HCT116 (cell line): ENCODE results near the gene SYP. TPM values are rescaled to one million over a fixed set of nuclear protein-coding genes. Genes with fewer than 3 reads are reported as not detected.

ENCODE experiments used
- ATAC-seq: fragments of 200-7000 bp; cut with Tn5 transposase; 2 replicates; pipeline ENCODE4 v1.9.1; 2020; ENCODE audit warnings: mild to moderate bottlenecking, moderate library complexity
- BruUV-seq: library from RNA; stranded (reverse); fragments of 400-500 nt; replicated peaks from 2 replicates; lab custom pipeline; 2021; lab: Mats Ljungman, UMichigan
- CTCF ChIA-PET: fragments of 300-600 bp; sonication (Branson Sonifier 250); formaldehyde crosslinking; loops from one replicate; lab custom pipeline; 2021; ENCODE audit warnings: antibody characterized with exemption; lab: Charles Lee
- POLR2A ChIA-PET: fragments of 300-600, 350-600 bp; sonication (Branson Sonifier 250); formaldehyde crosslinking; loops from one replicate; lab custom pipeline; 2021; ENCODE audit warnings: antibody characterized with exemption; lab: Charles Lee
- RAD21 ChIA-PET, 2 experiments: fragments of 300-600 bp; sonication (Branson Sonifier 250); formaldehyde crosslinking; loops; one replicate each; lab custom pipeline; 2023; ENCODE audit warnings: low total read pairs in 2 of 2; ENCODE audit not compliant: uncharacterized antibody in 2 of 2, unreplicated experiment in 2 of 2, low non-redundant PET in 1 of 2; lab: Charles Lee
- DNase-seq: peaks from one replicate; pipeline ENCODE4 v3.0.0-alpha.2; 2010; ENCODE audit warnings: low read depth, low spot score
- H2AFZ ChIP-seq: fragments of 200-600 bp; shearing (Covaris generic), sonication (generic); 2 replicates; pipeline ENCODE4 v1.6.1; 2017; ENCODE audit warnings: low read depth, mixed run types, mixed read lengths, antibody characterized with exemption, low read length; ENCODE audit not compliant: poor library complexity, severe bottlenecking
- H3K27ac ChIP-seq: 2 replicates; pipeline ENCODE4 v1.5.1; 2012; ENCODE audit warnings: low read depth, low read length
- H3K27me3 ChIP-seq: fragments of 200-600 bp; sonication (generic); 2 replicates; pipeline ENCODE4 v1.6.1; 2016; ENCODE audit warnings: mixed run types, low read length, mixed read lengths; ENCODE audit not compliant: insufficient read depth
- H3K36me3 ChIP-seq, 2 experiments: fragments of 200-500 bp in 1 of 2; fragments of 200-600 bp in 1 of 2; sonication (Bioruptor generic) in 1 of 2; sonication (generic) in 1 of 2; 2 replicates each; pipeline versions ENCODE4 v1.5.1 to v1.6.1; 2014 to 2016; ENCODE audit warnings: low read length in 2 of 2, inconsistent platforms in 1 of 2, mixed read lengths in 1 of 2, mixed run types in 1 of 2; ENCODE audit not compliant: insufficient read depth in 2 of 2, control insufficient read depth in 1 of 2
- H3K4me1 ChIP-seq, 2 experiments: fragments of 200-600 bp in 1 of 2; sonication (generic) in 1 of 2; 2 replicates each; pipeline versions ENCODE4 v1.5.1 to v1.6.1; 2012 to 2017; ENCODE audit warnings: low read length in 2 of 2, inconsistent platforms in 1 of 2, mild to moderate bottlenecking in 1 of 2, mixed read lengths in 1 of 2, mixed run types in 1 of 2, moderate library complexity in 1 of 2; ENCODE audit not compliant: insufficient read depth in 2 of 2, control insufficient read depth in 1 of 2
- H3K4me2 ChIP-seq: fragments of 200-600 bp; sonication (generic); 2 replicates; pipeline ENCODE4 v1.6.1; 2017; ENCODE audit warnings: mixed run types, low read length, mixed read lengths
- H3K4me3 ChIP-seq, 2 experiments: fragments of 200-600 bp in 1 of 2; sonication (generic) in 1 of 2; replicated peaks in 1 of 2; 2 replicates each; pipeline ENCODE4 v1.5.1; 2011 to 2016; ENCODE audit warnings: low read length in 2 of 2, control low read depth in 1 of 2, low read depth in 1 of 2, mild to moderate bottlenecking in 1 of 2, mixed read lengths in 1 of 2, mixed run types in 1 of 2
- H3K79me2 ChIP-seq: fragments of 200-600 bp; sonication (generic); 2 replicates; pipeline ENCODE4 v1.6.1; 2017; ENCODE audit warnings: mild to moderate bottlenecking, mixed run types, low read length, moderate library complexity, mixed read lengths; ENCODE audit not compliant: insufficient read depth
- H3K9ac ChIP-seq: fragments of 200-600 bp; sonication (generic); 2 replicates; pipeline ENCODE4 v1.6.1; 2016; ENCODE audit warnings: low read length, mixed read lengths
- H3K9me2 ChIP-seq: fragments of 200-600 bp; sonication (generic), shearing (Covaris generic); 2 replicates; pipeline ENCODE4 v1.6.1; 2017; ENCODE audit warnings: mixed run types, mild to moderate bottlenecking, moderate library complexity; ENCODE audit not compliant: insufficient read depth
- H3K9me3 ChIP-seq, 2 experiments: fragments of 200-500 bp in 1 of 2; fragments of 200-600 bp in 1 of 2; sonication (Bioruptor generic) in 1 of 2; sonication (generic) in 1 of 2; 2 replicates each; pipeline ENCODE4 v1.6.1; 2014 to 2017; ENCODE audit warnings: low read length in 2 of 2, mixed read lengths in 2 of 2, inconsistent platforms in 1 of 2, low read depth in 1 of 2, mild to moderate bottlenecking in 1 of 2, mixed run types in 1 of 2, moderate library complexity in 1 of 2; ENCODE audit not compliant: control insufficient read depth in 1 of 2, insufficient read depth in 1 of 2
- H4K20me1 ChIP-seq: fragments of 200-600 bp; sonication (generic), shearing (Covaris generic); 2 replicates; pipeline ENCODE4 v1.6.1; 2017; ENCODE audit warnings: mixed run types, mild to moderate bottlenecking, moderate library complexity; ENCODE audit not compliant: insufficient read depth
- EGR1 ChIP-seq: IDR thresholded peaks from 2 replicates; pipeline ENCODE4 v1.6.1; 2012; ENCODE audit warnings: low read depth
- ELF1 ChIP-seq: IDR thresholded peaks from 2 replicates; pipeline ENCODE4 v1.6.1; 2012; ENCODE audit warnings: low read depth, borderline replicate concordance
- FOSL1 ChIP-seq: IDR thresholded peaks from 2 replicates; pipeline ENCODE4 v1.6.1; 2012; ENCODE audit warnings: low read depth
- POLR2AphosphoS5 ChIP-seq: IDR thresholded peaks from 2 replicates; pipeline ENCODE4 v1.6.1; 2011; ENCODE audit warnings: mild to moderate bottlenecking, low read depth, low read length, moderate library complexity
- REST ChIP-seq: IDR thresholded peaks from 2 replicates; pipeline ENCODE4 v1.6.1; 2012; ENCODE audit warnings: low read depth
- SIN3A ChIP-seq: IDR thresholded peaks from 2 replicates; pipeline ENCODE4 v1.6.1; 2012; ENCODE audit warnings: low read depth
- SP1 ChIP-seq: IDR thresholded peaks from 2 replicates; pipeline ENCODE4 v1.6.1; 2012; ENCODE audit warnings: low read depth
- SRF ChIP-seq: IDR thresholded peaks from 2 replicates; pipeline ENCODE4 v1.6.1; 2012; ENCODE audit warnings: low read depth
- TCF7L2 ChIP-seq: IDR thresholded peaks from 2 replicates; pipeline ENCODE4 v1.7.0; 2011; ENCODE audit warnings: borderline replicate concordance, inconsistent platforms; ENCODE audit not compliant: insufficient read depth, insufficient read length; ENCODE audit errors: extremely low read depth
- ZNF274 ChIP-seq: fragments of 200-500 bp; sonication (Bioruptor generic); IDR thresholded peaks from 2 replicates; pipeline ENCODE4 v1.6.1; 2014; ENCODE audit warnings: mild to moderate bottlenecking, low read depth, low read length, inconsistent platforms
- intact Hi-C: fragments of 100-400 bp; cut with micrococcal nuclease; formaldehyde crosslinking; loops from 2 replicates; pipeline ENCODE4 v1.10.0; 2022
- total RNA-seq: library from RNA; stranded (reverse); gene quantifications from one replicate; pipeline ENCODE4 v1.2.1, GENCODE V29; 2021; ENCODE audit not compliant: unreplicated experiment
- TF ChIP-seq, protein P1 (sequence below): IDR thresholded peaks from 2 replicates; pipeline ENCODE4 v1.6.1; 2012
- TF ChIP-seq, protein P2 (sequence below): IDR thresholded peaks from 2 replicates; pipeline ENCODE4 v1.6.1; 2011; ENCODE audit warnings: mild to moderate bottlenecking, low read length, moderate library complexity; ENCODE audit not compliant: insufficient replicate concordance; ENCODE audit errors: extremely low read depth
- TF ChIP-seq, protein P3 (sequence below), 3 experiments: fragments of 200-600 bp in 1 of 3; sonication (generic) in 1 of 3; IDR thresholded peaks in 2 of 3; conservative IDR thresholded peaks in 1 of 3; 2 replicates each; pipeline ENCODE4 v1.5.1; 2012 to 2017; ENCODE audit warnings: low read depth in 2 of 3, low read length in 2 of 3, antibody characterized with exemption in 1 of 3, borderline replicate concordance in 1 of 3, control low read depth in 1 of 3, mild to moderate bottlenecking in 1 of 3, mixed read lengths in 1 of 3, mixed run types in 1 of 3, moderate library complexity in 1 of 3; ENCODE audit not compliant: insufficient read depth in 1 of 3

The SYP gene
- total RNA-seq, 1 experiment from 2014 or later = 1.2 TPM

- TF ChIP-seq REST (no peak), FOSL1 (no peak), POLR2AphosphoS5 (no peak), ELF1 (no peak), SIN3A (no peak)
Observed at GRCh38 chrX:49247916-49248811, 48.2 kb upstream of the SYP start (continued).

GRCh38 chrX:49247346-49247745 lies 47.4 kb upstream of the SYP start:
- BruUV-seq = no TSS peak
- ATAC-seq (no peak), DNase-seq (no peak)
- Histone ChIP-seq H3K27me3 (no peaks in the 10 kb centered on the region), H3K9me3 (no peaks in the 10 kb centered on the region), H4K20me1 (no peaks in the 10 kb centered on the region), H3K79me2 (no peaks in the 10 kb centered on the region), H3K4me3 (no peak overlapping the region), H3K9me2 (no peaks in the 10 kb centered on the region), H3K36me3 (no peaks in the 10 kb centered on the region), H2AFZ (no peak overlapping the region), H3K4me1 (peaks cover 0 to 7% of the 10 kb centered on the region in 2 experiments; a peak in 1 of 4 replicates), H3K27ac (no peak overlapping the region), H3K4me2 (no peak overlapping the region), H3K9ac (no peak overlapping the region)
- no peak for TF ChIP-seq SP1
- no peak for TF ChIP-seq EGR1
- TF ChIP-seq, protein P1, sequence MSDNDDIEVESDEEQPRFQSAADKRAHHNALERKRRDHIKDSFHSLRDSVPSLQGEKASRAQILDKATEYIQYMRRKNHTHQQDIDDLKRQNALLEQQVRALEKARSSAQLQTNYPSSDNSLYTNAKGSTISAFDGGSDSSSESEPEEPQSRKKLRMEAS = no peak
- TF ChIP-seq ZNF274 = no peak
- no peak for TF ChIP-seq SRF
- TF ChIP-seq, protein P2, sequence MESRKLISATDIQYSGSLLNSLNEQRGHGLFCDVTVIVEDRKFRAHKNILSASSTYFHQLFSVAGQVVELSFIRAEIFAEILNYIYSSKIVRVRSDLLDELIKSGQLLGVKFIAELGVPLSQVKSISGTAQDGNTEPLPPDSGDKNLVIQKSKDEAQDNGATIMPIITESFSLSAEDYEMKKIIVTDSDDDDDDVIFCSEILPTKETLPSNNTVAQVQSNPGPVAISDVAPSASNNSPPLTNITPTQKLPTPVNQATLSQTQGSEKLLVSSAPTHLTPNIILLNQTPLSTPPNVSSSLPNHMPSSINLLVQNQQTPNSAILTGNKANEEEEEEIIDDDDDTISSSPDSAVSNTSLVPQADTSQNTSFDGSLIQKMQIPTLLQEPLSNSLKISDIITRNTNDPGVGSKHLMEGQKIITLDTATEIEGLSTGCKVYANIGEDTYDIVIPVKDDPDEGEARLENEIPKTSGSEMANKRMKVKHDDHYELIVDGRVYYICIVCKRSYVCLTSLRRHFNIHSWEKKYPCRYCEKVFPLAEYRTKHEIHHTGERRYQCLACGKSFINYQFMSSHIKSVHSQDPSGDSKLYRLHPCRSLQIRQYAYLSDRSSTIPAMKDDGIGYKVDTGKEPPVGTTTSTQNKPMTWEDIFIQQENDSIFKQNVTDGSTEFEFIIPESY = no peak
- TF ChIP-seq ELF1 = no peak
- no peak for TF ChIP-seq TCF7L2
- TF ChIP-seq, protein P3, sequence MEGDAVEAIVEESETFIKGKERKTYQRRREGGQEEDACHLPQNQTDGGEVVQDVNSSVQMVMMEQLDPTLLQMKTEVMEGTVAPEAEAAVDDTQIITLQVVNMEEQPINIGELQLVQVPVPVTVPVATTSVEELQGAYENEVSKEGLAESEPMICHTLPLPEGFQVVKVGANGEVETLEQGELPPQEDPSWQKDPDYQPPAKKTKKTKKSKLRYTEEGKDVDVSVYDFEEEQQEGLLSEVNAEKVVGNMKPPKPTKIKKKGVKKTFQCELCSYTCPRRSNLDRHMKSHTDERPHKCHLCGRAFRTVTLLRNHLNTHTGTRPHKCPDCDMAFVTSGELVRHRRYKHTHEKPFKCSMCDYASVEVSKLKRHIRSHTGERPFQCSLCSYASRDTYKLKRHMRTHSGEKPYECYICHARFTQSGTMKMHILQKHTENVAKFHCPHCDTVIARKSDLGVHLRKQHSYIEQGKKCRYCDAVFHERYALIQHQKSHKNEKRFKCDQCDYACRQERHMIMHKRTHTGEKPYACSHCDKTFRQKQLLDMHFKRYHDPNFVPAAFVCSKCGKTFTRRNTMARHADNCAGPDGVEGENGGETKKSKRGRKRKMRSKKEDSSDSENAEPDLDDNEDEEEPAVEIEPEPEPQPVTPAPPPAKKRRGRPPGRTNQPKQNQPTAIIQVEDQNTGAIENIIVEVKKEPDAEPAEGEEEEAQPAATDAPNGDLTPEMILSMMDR (IDR thresholded peaks at IDR 0.05 in 2 of 3, conservative IDR thresholded peaks at IDR 0.05 in 1 of 3; ENCODE audit: borderline replicate concordance in 1 of 3, insufficient read depth in 1 of 3, low read depth in 2 of 3, low read length in 2 of 3) = no peak
- TF ChIP-seq FOSL1 = no peak
- POLR2A ChIA-PET = no interaction called here
- CTCF ChIA-PET = no interaction called here
- intact Hi-C loops = no loop called here
- RAD21 ChIA-PET = no interaction called here
